Loucy (cell line): ENCODE results near the gene FRZB.

Source experiments
- H2AFZ ChIP-seq: fragments of 200-600 bp; sonication (generic); 2 replicates; pipeline ENCODE4 v1.6.0; 2016; ENCODE audit warnings: antibody characterized with exemption, mild to moderate bottlenecking, low read length, moderate library complexity
- H3F3A ChIP-seq: fragments of 200-600 bp; 2 replicates; pipeline ENCODE4 v1.6.0; 2016; ENCODE audit warnings: antibody characterized with exemption, low read depth, mild to moderate bottlenecking
- H3K27me3 ChIP-seq: fragments of 200-600 bp; sonication (generic); 2 replicates; pipeline ENCODE4 v1.6.1; 2014; ENCODE audit warnings: low read length, mild to moderate bottlenecking; ENCODE audit not compliant: insufficient read depth, poor library complexity, severe bottlenecking
- H3K36me3 ChIP-seq: fragments of 200-600 bp; sonication (generic); 2 replicates; pipeline ENCODE4 v1.6.1; 2016; ENCODE audit warnings: low read length; ENCODE audit not compliant: insufficient read depth
- H3K4me1 ChIP-seq: fragments of 200-600 bp; sonication (generic); 2 replicates; pipeline ENCODE4 v1.5.1; 2014; ENCODE audit warnings: low read length, mild to moderate bottlenecking; ENCODE audit not compliant: insufficient read depth, poor library complexity, severe bottlenecking
- H3K4me2 ChIP-seq: fragments of 200-600 bp; sonication (generic); 2 replicates; pipeline ENCODE4 v1.6.0; 2014; ENCODE audit warnings: antibody characterized with exemption, low read length, low read depth, mild to moderate bottlenecking; ENCODE audit not compliant: poor library complexity, severe bottlenecking
- H3K4me3 ChIP-seq: fragments of 200-600 bp; sonication (generic); 2 replicates; pipeline ENCODE4 v1.5.1; 2014; ENCODE audit warnings: low read length, mild to moderate bottlenecking, mixed read lengths; ENCODE audit not compliant: poor library complexity, severe bottlenecking
- H3K79me2 ChIP-seq: fragments of 200-600 bp; sonication (generic); 2 replicates; pipeline ENCODE4 v1.6.1; 2014; ENCODE audit warnings: low read length; ENCODE audit not compliant: insufficient read depth
- H3K9ac ChIP-seq: fragments of 200-600 bp; sonication (generic); 2 replicates; pipeline ENCODE4 v1.6.0; 2014; ENCODE audit warnings: mild to moderate bottlenecking, low read depth, low read length, moderate library complexity; ENCODE audit not compliant: poor library complexity, severe bottlenecking
- H3K9me2 ChIP-seq: fragments of 200-600 bp; sonication (generic); replicated peaks from 2 replicates; pipeline ENCODE4 v1.6.1; 2016; ENCODE audit warnings: low read depth, low read length, mixed read lengths
- H3K9me3 ChIP-seq: fragments of 200-600 bp; sonication (generic); 2 replicates; pipeline ENCODE4 v1.6.1; 2014; ENCODE audit warnings: mild to moderate bottlenecking, antibody characterized with exemption, low read length, low read depth; ENCODE audit not compliant: insufficient read depth
- H4K20me1 ChIP-seq: fragments of 200-600 bp; sonication (generic); 2 replicates; pipeline ENCODE4 v1.6.0; 2014; ENCODE audit warnings: antibody characterized with exemption, low read length, mild to moderate bottlenecking; ENCODE audit not compliant: insufficient read depth, poor library complexity, severe bottlenecking
- CTCF ChIP-seq: fragments of 200-600 bp; sonication (generic); conservative IDR thresholded peaks from 2 replicates; pipeline ENCODE4 v1.5.1; 2014; ENCODE audit warnings: mild to moderate bottlenecking, antibody characterized with exemption, low read length
- EZH2phosphoT487 ChIP-seq: fragments of 200-600 bp; IDR thresholded peaks from 2 replicates; pipeline ENCODE4 v1.6.1; 2018; ENCODE audit warnings: antibody characterized with exemption, mild to moderate bottlenecking, moderate library complexity, borderline replicate concordance

Gene FRZB

DNA sequence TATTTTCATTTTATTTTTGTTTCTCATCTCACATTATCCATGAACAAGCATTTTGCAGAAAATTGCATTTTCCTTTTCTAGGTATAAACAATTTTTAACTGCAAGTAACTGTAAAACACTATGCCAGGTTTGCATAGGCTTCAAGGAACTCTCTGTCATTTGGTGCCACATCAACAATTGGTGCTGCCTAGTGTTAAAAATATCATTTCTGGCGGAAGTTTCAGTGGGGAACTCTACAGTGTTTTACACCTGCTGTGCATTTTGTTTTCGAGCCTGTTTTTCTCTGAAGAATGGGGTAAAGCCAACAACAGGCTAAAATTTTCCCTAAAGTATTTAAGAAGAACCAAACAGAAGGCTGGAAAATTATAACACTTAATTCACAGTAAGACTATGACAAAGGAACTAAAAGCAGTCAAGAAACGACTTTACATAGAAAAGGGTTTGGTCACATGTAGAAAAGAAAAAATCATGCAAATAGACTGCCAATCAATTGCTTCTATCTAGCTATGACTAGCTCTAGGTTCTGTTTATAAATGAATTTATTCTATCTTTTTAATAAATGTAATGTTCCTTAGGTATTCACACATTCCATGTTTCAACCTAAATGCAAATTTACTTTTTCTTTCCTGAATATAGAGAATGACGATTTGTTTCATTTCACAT, 21.4 kb upstream of the FRZB start:
- H3K4me1 ChIP-seq = no peaks in the 10 kb centered on the region
- H3K79me2 ChIP-seq = no peaks in the 10 kb centered on the region
- no peaks in the 10 kb centered on the region for H3F3A ChIP-seq
- no peaks in the 10 kb centered on the region for H3K36me3 ChIP-seq
- no peak overlapping the region for H3K4me3 ChIP-seq
- H3K9me2 ChIP-seq = no peaks in the 10 kb centered on the region
- no peak for TF ChIP-seq EZH2phosphoT487
- TF ChIP-seq CTCF = no peak
- H3K27me3 ChIP-seq = no peaks in the 10 kb centered on the region
- no peak overlapping the region for H2AFZ ChIP-seq
- no peak overlapping the region for H3K9ac ChIP-seq
- no peaks in the 10 kb centered on the region for H4K20me1 ChIP-seq
- no peak overlapping the region for H3K4me2 ChIP-seq
- no peaks in the 10 kb centered on the region for H3K9me3 ChIP-seq

GRCh38 chr2:182887093-182887492, 20.7 kb upstream of the FRZB start:
- Histone ChIP-seq H3K4me1 (no peaks in the 10 kb centered on the region), H3K9ac (no peak overlapping the region), H3K27me3 (no peaks in the 10 kb centered on the region), H2AFZ (no peak overlapping the region), H3F3A (no peaks in the 10 kb centered on the region), H3K36me3 (no peaks in the 10 kb centered on the region), H3K4me3 (no peak overlapping the region), H4K20me1 (no peaks in the 10 kb centered on the region), H3K4me2 (no peak overlapping the region), H3K79me2 (no peaks in the 10 kb centered on the region), H3K9me3 (no peaks in the 10 kb centered on the region), H3K9me2 (no peaks in the 10 kb centered on the region)
- no peak for TF ChIP-seq EZH2phosphoT487
- no peak for TF ChIP-seq CTCF

DNA sequence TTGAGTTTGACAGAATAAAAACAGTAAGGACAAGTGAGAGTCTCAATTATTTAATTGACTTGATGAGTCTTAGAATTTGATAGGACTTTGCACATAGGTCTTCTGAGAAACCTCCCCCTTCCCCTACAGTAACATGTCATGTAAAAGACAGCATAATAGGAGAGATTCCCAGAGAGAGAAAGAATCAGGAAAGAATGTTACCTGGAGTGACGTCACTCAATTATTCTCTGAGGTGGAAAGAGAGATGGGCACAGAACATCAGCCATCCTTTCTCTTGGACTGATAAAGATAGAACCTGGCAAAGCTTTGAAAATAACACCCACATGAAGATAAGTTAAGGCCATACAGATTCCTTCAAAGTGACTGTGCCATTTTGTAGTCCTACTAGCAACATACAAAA, 19.3 kb upstream of the FRZB start:
- Histone ChIP-seq H3K9me3 (no peaks in the 10 kb centered on the region), H3K4me1 (no peaks in the 10 kb centered on the region), H3K9ac (no peak overlapping the region), H3K4me3 (no peak overlapping the region), H2AFZ (no peak overlapping the region), H3K27me3 (no peaks in the 10 kb centered on the region), H3K79me2 (no peaks in the 10 kb centered on the region), H3F3A (no peaks in the 10 kb centered on the region), H3K9me2 (no peaks in the 10 kb centered on the region), H3K4me2 (no peak overlapping the region), H4K20me1 (no peaks in the 10 kb centered on the region), H3K36me3 (no peaks in the 10 kb centered on the region)
- no peak for TF ChIP-seq EZH2phosphoT487
- no peak for TF ChIP-seq CTCF
